ENCODE results near the gene TAPT1.

- TF ChIP-seq CTCF (IDR thresholded peaks at IDR 0.05) (no peak), POLR2A (IDR thresholded peaks at IDR 0.05) (no peak)
Observed at GRCh38 chr4:16160457-16160856, 65.8 kb downstream of the TAPT1 start.
